ENCODE results near the gene RAPGEF6.

RAPGEF6 gene

GRCh38 chr5:131664929-131665328 lies 29.9 kb upstream of the RAPGEF6 start:
- TF ChIP-seq JUND (IDR thresholded peaks at IDR 0.05; ENCODE audit: low read depth): no peak
- no peak for DNase-seq (ENCODE audit: low read depth in 1 of 2, low spot score in 1 of 2)
- in situ Hi-C loops (cut with HindIII; ENCODE audit: low pct_unique_long_range_greater_than_20kb, low sequenced_read_pairs): no loop called here

- TF ChIP-seq JUND (IDR thresholded peaks at IDR 0.05; ENCODE audit: low read depth): no peak
- in situ Hi-C loops (cut with HindIII; ENCODE audit: low pct_unique_long_range_greater_than_20kb, low sequenced_read_pairs): no loop called here
- no peak for DNase-seq (ENCODE audit: low read depth in 1 of 2, low spot score in 1 of 2)
Observed at GRCh38 chr5:131661933-131662332, 26.9 kb upstream of the RAPGEF6 start.

GRCh38 chr5:131659841-131660240 lies 24.8 kb upstream of the RAPGEF6 start:
- DNase-seq (ENCODE audit: low read depth in 1 of 2, low spot score in 1 of 2): no peak
- no peak for TF ChIP-seq JUND (IDR thresholded peaks at IDR 0.05; ENCODE audit: low read depth)
- in situ Hi-C loops (cut with HindIII; ENCODE audit: low pct_unique_long_range_greater_than_20kb, low sequenced_read_pairs): no loop called here

- no peak for TF ChIP-seq JUND (IDR thresholded peaks at IDR 0.05; ENCODE audit: low read depth)
- DNase-seq (ENCODE audit: low read depth in 1 of 2, low spot score in 1 of 2): no peak
- in situ Hi-C loops (cut with HindIII; ENCODE audit: low pct_unique_long_range_greater_than_20kb, low sequenced_read_pairs): no loop called here
Observed at GRCh38 chr5:131659290-131659689, 24.3 kb upstream of the RAPGEF6 start.

GRCh38 chr5:131654776-131655175 lies 19.7 kb upstream of the RAPGEF6 start:
- in situ Hi-C loops (cut with HindIII; ENCODE audit: low pct_unique_long_range_greater_than_20kb, low sequenced_read_pairs): no loop called here
- no peak for TF ChIP-seq JUND (IDR thresholded peaks at IDR 0.05; ENCODE audit: low read depth)
- DNase-seq (ENCODE audit: low read depth in 1 of 2, low spot score in 1 of 2): no peak

GRCh38 chr5:131654309-131654708 lies 19.3 kb upstream of the RAPGEF6 start:
- no peak for DNase-seq (ENCODE audit: low read depth in 1 of 2, low spot score in 1 of 2)
- no peak for TF ChIP-seq JUND (IDR thresholded peaks at IDR 0.05; ENCODE audit: low read depth)
- in situ Hi-C loops (cut with HindIII; ENCODE audit: low pct_unique_long_range_greater_than_20kb, low sequenced_read_pairs): no loop called here

GRCh38 chr5:131649161-131649560 lies 14.1 kb upstream of the RAPGEF6 start:
- in situ Hi-C loops (cut with HindIII; ENCODE audit: low pct_unique_long_range_greater_than_20kb, low sequenced_read_pairs): no loop called here
- no peak for DNase-seq (ENCODE audit: low read depth in 1 of 2, low spot score in 1 of 2)
- TF ChIP-seq JUND (IDR thresholded peaks at IDR 0.05; ENCODE audit: low read depth): no peak

- no peak for DNase-seq (ENCODE audit: low read depth in 1 of 2, low spot score in 1 of 2)
- no peak for TF ChIP-seq JUND (IDR thresholded peaks at IDR 0.05; ENCODE audit: low read depth)
Observed at GRCh38 chr5:131647048-131647769, 12.2 kb upstream of the RAPGEF6 start.

GRCh38 chr5:131644822-131645221 lies 9.8 kb upstream of the RAPGEF6 start:
- DNase-seq (ENCODE audit: low read depth in 1 of 2, low spot score in 1 of 2): no peak
- in situ Hi-C loops (cut with HindIII; ENCODE audit: low pct_unique_long_range_greater_than_20kb, low sequenced_read_pairs): no loop called here
- TF ChIP-seq JUND (IDR thresholded peaks at IDR 0.05; ENCODE audit: low read depth): no peak

More at GRCh38 chr5:131647048-131647769, 12.2 kb upstream of the RAPGEF6 start:
- in situ Hi-C loops (cut with HindIII; ENCODE audit: low pct_unique_long_range_greater_than_20kb, low sequenced_read_pairs): no loop called here

GRCh38 chr5:131644370-131644769 lies 9.3 kb upstream of the RAPGEF6 start:
- in situ Hi-C loops (cut with HindIII; ENCODE audit: low pct_unique_long_range_greater_than_20kb, low sequenced_read_pairs): no loop called here
- TF ChIP-seq JUND (IDR thresholded peaks at IDR 0.05; ENCODE audit: low read depth): no peak
- DNase-seq (ENCODE audit: low read depth in 1 of 2, low spot score in 1 of 2): no peak

GRCh38 chr5:131641494-131641893 lies 6.5 kb upstream of the RAPGEF6 start:
- no peak for TF ChIP-seq JUND (IDR thresholded peaks at IDR 0.05; ENCODE audit: low read depth)
- no peak for DNase-seq (ENCODE audit: low read depth in 1 of 2, low spot score in 1 of 2)
- in situ Hi-C loops (cut with HindIII; ENCODE audit: low pct_unique_long_range_greater_than_20kb, low sequenced_read_pairs): no loop called here

- DNase-seq (ENCODE audit: low read depth in 1 of 2, low spot score in 1 of 2): no peak
- no peak for TF ChIP-seq JUND (IDR thresholded peaks at IDR 0.05; ENCODE audit: low read depth)
- in situ Hi-C loops (cut with HindIII; ENCODE audit: low pct_unique_long_range_greater_than_20kb, low sequenced_read_pairs): no loop called here
Observed at GRCh38 chr5:131640043-131640856, 5.2 kb upstream of the RAPGEF6 start.

GRCh38 chr5:131639148-131639547 lies 4.1 kb upstream of the RAPGEF6 start:
- DNase-seq (ENCODE audit: low read depth in 1 of 2, low spot score in 1 of 2): no peak
- in situ Hi-C loops (cut with HindIII; ENCODE audit: low pct_unique_long_range_greater_than_20kb, low sequenced_read_pairs): no loop called here
- TF ChIP-seq JUND (IDR thresholded peaks at IDR 0.05; ENCODE audit: low read depth): no peak

Measured in T47D (cell line).